Measurements from ENCODE around the gene FBRS. TPM values are rescaled to one million over a fixed set of nuclear protein-coding genes. Genes with fewer than 3 reads are reported as not detected.

FBRS gene
- total and polyA plus RNA-seq, 10 of the 15 experiments (the other 5 are each of a cell fraction or from before 2014, with no cell fraction given): 0.45 to 87.6 (median 14.6) TPM

- SMC1A ChIA-PET (ENCODE audit: uncharacterized antibody, unreplicated experiment): interaction anchor here (1.1 to 1.6 kb wide), 2 partner anchors 7 to 14 kb away, joined by 3 to 4 read pairs; partner anchors contain the start of gene PRR14
- POLR2A ChIA-PET: interaction anchor here (0.6 to 4.1 kb wide), 13 partner anchors 8 to 227 kb away, joined by 3 to 27 read pairs (median 4); partner anchors contain the start of genes FBRS and ZNF747
- no TSS peak for BruUV-seq (replicated peaks)
- 93% methylated on average over 7 of the region's 7 CpGs for WGBS (ENCODE audit: insufficient coverage, insufficient replicate concordance, low lambda C conversion rate, missing lambda C conversion rate)
- Histone ChIP-seq H2AFZ (ENCODE audit: control insufficient read depth, low read depth, low read length) (no peak overlapping the region), H3K36me3 (ENCODE audit: control insufficient read depth in 2 of 2, insufficient read depth in 2 of 2, low read length in 1 of 2) (no peaks in the 10 kb centered on the region), H3K4me2 (ENCODE audit: control insufficient read depth, insufficient read depth) (no peak overlapping the region), H3K9ac (ENCODE audit: control insufficient read depth, insufficient read depth, low read length) (no peak overlapping the region), H4K20me1 (ENCODE audit: control insufficient read depth, insufficient read depth) (no peaks in the 10 kb centered on the region), H3K79me2 (ENCODE audit: control insufficient read depth, insufficient read depth, low read length) (peaks cover 9% of the 10 kb centered on the region), H3K4me1 (ENCODE audit: control insufficient read depth, insufficient read depth, low read length) (no peaks in the 10 kb centered on the region), H3K9me3 (replicated peaks; ENCODE audit: control insufficient read depth, insufficient read depth, low read length) (no peaks in the 10 kb centered on the region), H3K27me3 (replicated peaks in 1 of 2; ENCODE audit: control insufficient read depth in 2 of 2, insufficient read depth in 2 of 2, low read length in 1 of 2) (no peaks in the 10 kb centered on the region), H3K4me3 (no peak overlapping the region), H3K27ac (ENCODE audit: control insufficient read depth, insufficient read depth) (no peak overlapping the region)
- RAD21 ChIA-PET (ENCODE audit: unreplicated experiment): interaction anchor here (0.7 to 3.1 kb wide), 4 partner anchors 14 to 207 kb away, joined by 4 to 22 read pairs (median 6); partner anchors contain the start of genes DCTPP1 and PRR14
- DNase-seq (ENCODE audit: low read depth, low spot score): no peak
- TF ChIP-seq ZBTB40 (IDR thresholded peaks at IDR 0.05; ENCODE audit: borderline replicate concordance) (no peak), NFIC (IDR thresholded peaks at IDR 0.05; ENCODE audit: low read depth, low read length) (no peak), SMC3 (IDR thresholded peaks at IDR 0.05; ENCODE audit: borderline replicate concordance, low read length) (no peak), SKIL (IDR thresholded peaks at IDR 0.05; ENCODE audit: low read depth, poor library complexity, severe bottlenecking) (no peak), E2F8 (IDR thresholded peaks at IDR 0.05; ENCODE audit: low read depth, partially characterized antibody) (no peak), TCF12 (IDR thresholded peaks at IDR 0.05; ENCODE audit: low read depth, low read length) (no peak), PAX5 (IDR thresholded peaks at IDR 0.05; ENCODE audit: borderline replicate concordance, low read depth, low read length) (no peak)
- CTCF ChIA-PET: interaction anchor here (0.6 to 2.7 kb wide), 8 partner anchors 14 to 267 kb away, joined by 3 to 16 read pairs (median 3); partner anchors contain the start of genes DCTPP1 and PRR14
- ATAC-seq: no peak
- no peak for FAIRE-seq
- intact Hi-C loops (cut with micrococcal nuclease; ENCODE audit: unreplicated experiment): no loop called here
- in situ Hi-C loops (cut with MboI): loop anchor here (10.0 kb wide), 1 partner anchor 452 kb away; the partner anchor contains the start of gene CORO1A
These were observed 21.6 kb upstream of the FBRS start for GRCh38 chr16:30636599-30636998.
